ES-I3 (cell line): ENCODE results near the gene CYP4B1.
"Not testable (repeated sequence)": the region's sequence is repeated elsewhere in the genome, so short reads cannot be mapped to it uniquely, and the experiment has no call there.

ENCODE experiments used
- H3K36me3 ChIP-seq: 2 replicates; pipeline ENCODE4 v1.6.1; 2013; ENCODE audit warnings: mild to moderate bottlenecking, low read length, control low read depth, moderate library complexity; ENCODE audit not compliant: insufficient read depth
- H3K4me1 ChIP-seq: 2 replicates; pipeline ENCODE4 v1.6.1; 2013; ENCODE audit warnings: mild to moderate bottlenecking, control low read depth, low read length; ENCODE audit not compliant: insufficient read depth
- H3K9ac ChIP-seq: 2 replicates; pipeline ENCODE4 v1.6.1; 2013; ENCODE audit warnings: low read depth, mild to moderate bottlenecking, low read length, moderate library complexity
- H3K9me3 ChIP-seq: 2 replicates; pipeline ENCODE4 v1.6.1; 2013; ENCODE audit warnings: mild to moderate bottlenecking, low read length, moderate library complexity; ENCODE audit not compliant: control insufficient read depth, insufficient read depth

The CYP4B1 gene

DNA sequence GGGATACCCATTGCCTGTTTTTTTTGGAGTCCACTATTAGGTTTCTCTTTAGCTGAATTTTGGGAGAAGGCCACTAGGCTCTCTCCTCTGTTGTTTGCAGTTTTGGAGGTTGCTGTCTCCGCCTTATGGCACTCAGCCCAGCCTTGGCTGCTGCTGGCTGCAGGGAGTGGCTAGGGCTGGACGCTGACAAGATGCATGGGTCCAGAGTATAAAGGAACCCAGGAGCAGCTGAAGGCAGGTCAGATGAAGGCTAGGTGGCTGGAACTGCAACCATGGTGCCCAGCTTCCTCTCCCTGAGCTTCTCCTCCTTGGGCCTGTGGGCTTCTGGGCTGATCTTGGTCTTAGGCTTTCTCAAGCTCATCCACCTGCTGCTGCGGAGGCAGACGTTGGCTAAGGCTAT lies at the start of gene CYP4B1:
Gene CYP4B1 (plus strand): TSS at position 237 of the 400 bp plus-strand sequence. CDS start 36 bp downstream, at position 273.
- H3K9me3 ChIP-seq = no peaks in the 10 kb centered on the region
- no peak within 1 kb of the TSS for H3K9ac ChIP-seq
- H3K36me3 ChIP-seq = no peaks in the 10 kb centered on the region
- no peaks in the 10 kb centered on the region for H3K4me1 ChIP-seq

- Histone ChIP-seq H3K9ac (no peak overlapping the region), H3K4me1 (no peaks in the 10 kb centered on the region), H3K9me3 (no peaks in the 10 kb centered on the region), H3K36me3 (no peaks in the 10 kb centered on the region)
Observed at GRCh38 chr1:46749404-46749803, 49.4 kb upstream of the CYP4B1 start.

DNA sequence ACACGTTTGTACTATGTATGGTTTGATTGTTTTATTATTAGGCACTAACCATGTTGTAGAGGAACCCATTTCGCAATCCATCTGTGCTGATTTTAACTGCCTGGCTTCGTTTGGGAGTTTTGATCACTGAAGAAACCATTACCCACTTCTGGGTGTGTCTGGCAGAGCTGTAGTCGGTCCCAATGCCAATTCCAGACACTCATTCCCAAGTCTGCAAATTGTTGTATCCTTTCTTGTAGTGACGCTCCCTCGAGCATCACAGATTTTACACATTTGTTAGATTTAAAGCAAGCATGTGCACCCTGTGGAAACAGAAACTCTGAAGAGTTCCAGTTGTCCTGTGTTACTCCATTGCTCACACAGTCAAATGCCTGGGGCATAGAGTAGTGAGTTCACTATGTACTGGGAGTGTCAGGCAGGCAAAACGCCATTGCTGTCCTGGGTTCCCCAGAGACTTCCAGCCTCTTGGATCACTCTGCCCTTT lies 48.9 kb upstream of the CYP4B1 start:
- no peak overlapping the region for H3K9ac ChIP-seq
- no peaks in the 10 kb centered on the region for H3K36me3 ChIP-seq
- H3K4me1 ChIP-seq = no peaks in the 10 kb centered on the region
- no peaks in the 10 kb centered on the region for H3K9me3 ChIP-seq

GRCh38 chr1:46753985-46754384 lies 44.9 kb upstream of the CYP4B1 start:
- H3K4me1 ChIP-seq = peaks cover 9% of the 10 kb centered on the region
- H3K36me3 ChIP-seq = no peaks in the 10 kb centered on the region
- no peak overlapping the region for H3K9ac ChIP-seq
- H3K9me3 ChIP-seq = no peaks in the 10 kb centered on the region

DNA sequence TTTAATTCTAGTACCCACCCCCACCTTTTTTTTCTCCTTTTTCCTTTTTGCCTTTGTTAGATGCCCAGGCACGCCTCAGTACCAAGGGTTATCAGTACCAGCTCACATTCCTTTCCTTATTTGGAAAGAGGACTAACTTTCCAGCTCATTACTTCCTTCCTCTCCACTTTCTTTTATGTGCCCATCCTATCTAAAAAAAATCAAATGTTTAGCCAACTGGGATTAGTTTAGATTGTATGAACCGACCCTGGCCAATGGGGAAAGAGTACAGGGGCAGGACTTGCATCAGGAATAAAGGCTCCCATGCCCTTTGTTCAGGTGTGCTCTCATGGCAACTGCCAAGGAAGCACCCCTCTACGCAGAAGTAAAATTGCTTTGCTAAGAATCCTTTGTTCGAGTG lies 44.1 kb upstream of the CYP4B1 start:
- not testable (repeated sequence) for H3K9ac ChIP-seq, H3K4me1 ChIP-seq, H3K9me3 ChIP-seq

GRCh38 chr1:46755121-46755520 lies 43.7 kb upstream of the CYP4B1 start:
- H3K4me1 ChIP-seq = peaks cover 9% of the 10 kb centered on the region
- H3K9me3 ChIP-seq = no peaks in the 10 kb centered on the region
- H3K36me3 ChIP-seq = no peaks in the 10 kb centered on the region
- no peak overlapping the region for H3K9ac ChIP-seq

More for the DNA sequence above, 44.1 kb upstream of the CYP4B1 start:
- not testable (repeated sequence) for H3K36me3 ChIP-seq

GRCh38 chr1:46757247-46757955 lies 41.4 kb upstream of the CYP4B1 start:
- Histone ChIP-seq H3K36me3 (no peaks in the 10 kb centered on the region), H3K9me3 (no peaks in the 10 kb centered on the region), H3K4me1 (peaks cover 9% of the 10 kb centered on the region), H3K9ac (no peak overlapping the region)

DNA sequence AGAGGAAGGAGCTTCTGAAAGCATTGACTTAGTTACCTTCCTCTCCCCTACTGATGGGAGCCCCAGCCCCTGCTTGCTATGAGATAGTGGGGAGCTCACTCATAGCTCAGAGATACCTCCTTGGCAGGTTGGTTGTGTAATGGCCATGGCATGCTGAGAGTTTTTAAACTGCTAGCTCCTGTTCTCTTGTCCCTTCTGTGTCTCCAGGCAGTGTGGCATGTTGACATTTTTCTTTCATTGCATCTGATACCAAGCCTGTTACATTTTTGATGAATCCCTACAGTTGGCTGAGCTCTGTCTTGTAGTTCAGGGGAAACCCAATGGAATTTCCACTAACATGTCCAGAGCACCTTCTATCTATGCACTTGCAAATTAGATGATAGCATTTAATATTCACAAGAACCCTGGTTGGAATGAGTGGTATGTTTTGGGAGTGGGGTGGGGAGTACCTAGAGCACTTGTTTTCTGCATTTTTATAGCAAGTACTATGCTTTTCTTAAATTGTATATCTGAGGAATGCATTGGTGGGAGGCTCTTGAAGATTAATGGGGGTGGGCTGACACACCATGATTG lies 40.8 kb upstream of the CYP4B1 start:
- H3K4me1 ChIP-seq = peaks cover 9% of the 10 kb centered on the region
- no peak overlapping the region for H3K9ac ChIP-seq
- H3K36me3 ChIP-seq = no peaks in the 10 kb centered on the region
- no peaks in the 10 kb centered on the region for H3K9me3 ChIP-seq

DNA sequence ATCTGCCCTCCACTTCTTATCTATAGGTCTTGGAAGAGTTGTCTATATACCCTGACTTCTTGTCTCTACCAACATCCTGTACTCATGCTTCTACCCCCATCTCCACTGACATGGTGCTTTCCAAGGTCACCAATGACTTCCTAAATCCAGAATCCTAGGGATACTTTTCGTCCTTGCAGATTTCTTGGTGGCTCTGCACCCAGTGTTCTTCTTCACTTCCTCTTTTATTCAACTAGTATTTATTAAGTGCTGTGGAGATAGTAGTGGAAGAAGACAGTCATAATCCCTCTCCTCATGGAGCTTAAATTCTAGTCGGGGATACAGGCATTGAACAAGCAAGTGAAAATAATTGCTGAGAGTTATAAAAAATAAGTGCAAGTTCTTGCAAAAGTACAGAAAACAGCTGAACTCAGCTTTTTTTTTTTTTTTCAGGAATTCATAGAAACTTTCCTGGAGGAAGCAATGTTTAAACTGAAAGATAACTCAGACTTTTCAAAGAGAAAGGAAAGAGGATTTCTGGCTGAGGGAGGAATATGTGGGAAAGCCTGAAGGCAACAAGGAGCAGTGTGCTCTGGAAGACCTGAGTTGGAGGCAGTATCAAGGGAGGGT lies 38.2 kb upstream of the CYP4B1 start:
- H3K4me1 ChIP-seq = peaks cover 9% of the 10 kb centered on the region
- H3K9me3 ChIP-seq = no peaks in the 10 kb centered on the region
- H3K36me3 ChIP-seq = no peaks in the 10 kb centered on the region
- H3K9ac ChIP-seq = no peak overlapping the region

- H3K36me3 ChIP-seq = no peaks in the 10 kb centered on the region
- peaks cover 9% of the 10 kb centered on the region for H3K4me1 ChIP-seq
- H3K9me3 ChIP-seq = no peaks in the 10 kb centered on the region
- no peak overlapping the region for H3K9ac ChIP-seq
Observed at GRCh38 chr1:46761740-46762139, 37.1 kb upstream of the CYP4B1 start.

DNA sequence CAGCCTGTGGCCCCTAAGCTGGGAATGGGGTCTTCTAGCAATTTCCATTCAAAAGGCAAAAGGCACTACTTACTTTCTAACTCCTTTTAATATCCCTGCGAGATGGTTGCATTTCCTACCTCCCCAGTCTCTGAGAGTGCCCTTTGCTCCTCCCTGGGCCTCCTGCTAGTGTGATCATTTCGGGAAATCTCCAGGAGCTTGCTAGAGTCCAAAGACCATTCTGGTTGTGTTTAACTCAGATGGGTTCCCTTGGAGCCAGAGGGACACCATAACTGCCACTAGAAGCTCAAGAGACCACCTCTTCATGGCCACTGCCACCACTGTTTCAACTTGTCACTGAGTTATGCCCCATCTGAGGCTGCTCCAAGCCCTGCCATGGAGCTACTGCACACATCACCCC lies 34.4 kb upstream of the CYP4B1 start:
- Histone ChIP-seq H3K4me1 (no peaks in the 10 kb centered on the region), H3K9me3 (peaks cover 3% of the 10 kb centered on the region), H3K36me3 (no peaks in the 10 kb centered on the region), H3K9ac (no peak overlapping the region)

- H3K4me1 ChIP-seq = no peaks in the 10 kb centered on the region
- no peak overlapping the region for H3K9ac ChIP-seq
- H3K9me3 ChIP-seq = peaks cover 10% of the 10 kb centered on the region
- H3K36me3 ChIP-seq = no peaks in the 10 kb centered on the region
Observed at GRCh38 chr1:46767649-46768282, 31.1 kb upstream of the CYP4B1 start.

DNA sequence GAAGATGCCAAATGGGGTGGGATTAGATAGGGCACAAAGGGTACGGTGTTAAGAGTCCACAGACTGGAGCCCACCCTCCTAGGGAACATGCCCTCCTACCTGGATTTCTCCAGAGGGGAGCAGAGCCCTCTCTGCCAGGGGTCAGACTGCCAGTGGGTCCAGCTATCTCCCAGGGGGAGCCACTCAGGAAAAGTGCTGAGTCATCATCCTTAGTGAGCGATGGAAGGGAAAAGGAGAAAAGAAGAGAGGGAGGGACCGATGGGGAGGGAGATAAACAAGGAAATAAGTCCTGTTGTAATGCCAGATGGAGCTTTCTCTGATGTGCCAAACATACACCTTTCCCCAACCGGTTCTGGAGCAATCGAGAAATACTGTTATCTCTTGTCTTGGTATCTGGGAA lies 30.4 kb upstream of the CYP4B1 start:
- Histone ChIP-seq H3K9me3 (peaks cover 10% of the 10 kb centered on the region), H3K9ac (no peak overlapping the region)

DNA sequence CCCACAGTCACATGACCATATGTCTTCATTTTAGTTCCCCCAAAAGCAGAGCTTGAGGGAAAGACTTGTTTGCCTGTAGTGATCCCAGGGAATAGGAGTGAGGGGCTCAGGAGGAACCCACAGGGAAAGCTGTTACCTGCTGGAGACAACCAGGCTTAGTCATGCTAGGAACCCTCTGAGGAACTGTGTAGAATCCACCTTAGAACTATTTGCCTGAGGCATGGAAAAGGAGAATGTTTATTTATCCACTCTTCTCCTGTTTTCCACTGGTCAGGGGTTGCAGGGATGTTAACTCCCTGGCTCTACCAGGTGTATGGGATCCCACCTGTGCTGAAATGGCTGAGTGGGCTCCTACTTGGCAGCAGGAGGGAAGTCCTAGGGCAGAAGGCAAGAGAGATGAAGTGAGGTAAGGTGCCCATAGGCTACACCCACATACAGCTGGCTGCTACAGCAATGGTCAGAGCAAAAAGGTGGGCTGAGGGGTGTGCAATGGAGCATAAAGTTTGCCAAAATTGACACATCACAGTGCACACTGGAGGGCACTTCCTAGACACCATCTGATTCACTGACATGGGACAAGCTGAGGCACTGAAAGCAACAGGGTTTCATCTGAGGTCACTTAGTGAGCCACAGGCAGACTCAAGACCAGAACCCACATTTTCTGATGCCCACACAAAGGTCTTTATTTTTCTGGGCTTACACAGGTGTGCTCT lies 29.7 kb upstream of the CYP4B1 start:
- H3K4me1 ChIP-seq = no peaks in the 10 kb centered on the region
- peaks cover 12% of the 10 kb centered on the region for H3K9me3 ChIP-seq
- H3K9ac ChIP-seq = no peak overlapping the region
- no peaks in the 10 kb centered on the region for H3K36me3 ChIP-seq

More for the DNA sequence above, 30.4 kb upstream of the CYP4B1 start:
- no peaks in the 10 kb centered on the region for H3K4me1 ChIP-seq
- H3K36me3 ChIP-seq = no peaks in the 10 kb centered on the region
